ENCODE measurements around the gene DEFB126.

GRCh38 chr20:112396-112795, 30.0 kb upstream of the DEFB126 start:
- no peak for TF ChIP-seq CTCF (IDR thresholded peaks at IDR 0.05)
- TF ChIP-seq POLR2A (IDR thresholded peaks at IDR 0.05): no peak
